HEK293T (cell line): ENCODE results near the gene TUBE1.

Experiments
- CTCF ChIA-PET: fragments of 350-600 bp; formaldehyde crosslinking; extraction: SDS; loops from one replicate; lab custom pipeline; 2021; ENCODE audit warnings: antibody characterized with exemption, inconsistent platforms; lab: Yijun Ruan, JAX
- POLR2A ChIA-PET: fragments of 350-600 bp; formaldehyde crosslinking; extraction: SDS; loops from one replicate; lab custom pipeline; 2020; ENCODE audit warnings: antibody characterized with exemption, inconsistent platforms; lab: Yijun Ruan, JAX
- DNase-seq: peaks from one replicate; pipeline ENCODE4 v3.0.0; 2012; ENCODE audit warnings: mixed read lengths; ENCODE audit errors: extremely low spot score
- ARNT ChIP-seq: fragments of 450-650 bp; IDR thresholded peaks from 2 replicates; pipeline ENCODE4 v1.6.1; 2017; ENCODE audit warnings: mild to moderate bottlenecking
- BHLHE40 ChIP-seq: fragments of 450-650 bp; IDR thresholded peaks from 2 replicates; pipeline ENCODE4 v1.6.1; 2016; ENCODE audit warnings: mild to moderate bottlenecking, moderate library complexity, borderline replicate concordance
- CTBP1 ChIP-seq: fragments of 450-650 bp; IDR thresholded peaks from 2 replicates; pipeline ENCODE4 v1.6.1; 2016; ENCODE audit warnings: borderline replicate concordance
- ELF4 ChIP-seq: fragments of 450-650 bp; IDR thresholded peaks from 2 replicates; pipeline ENCODE4 v1.6.1; 2017; ENCODE audit warnings: antibody characterized with exemption
- FOXA1 ChIP-seq: fragments of 450-650 bp; IDR thresholded peaks from 2 replicates; pipeline ENCODE4 v1.6.1; 2016; ENCODE audit warnings: mild to moderate bottlenecking
- FOXK2 ChIP-seq: fragments of 450-650 bp; IDR thresholded peaks from 2 replicates; pipeline ENCODE4 v1.6.1; 2016; ENCODE audit warnings: mild to moderate bottlenecking
- FOXM1 ChIP-seq: fragments of 450-650 bp; IDR thresholded peaks from 2 replicates; pipeline ENCODE4 v1.6.1; 2017; ENCODE audit warnings: mild to moderate bottlenecking, borderline replicate concordance
- HDGF ChIP-seq: fragments of 450-650 bp; IDR thresholded peaks from 2 replicates; pipeline ENCODE4 v1.6.1; 2017; ENCODE audit warnings: antibody characterized with exemption, borderline replicate concordance
- L3MBTL2 ChIP-seq: fragments of 450-650 bp; conservative IDR thresholded peaks from 2 replicates; pipeline ENCODE4 v1.6.1; 2016; ENCODE audit warnings: mild to moderate bottlenecking
- LEF1 ChIP-seq: fragments of 450-650 bp; IDR thresholded peaks from 2 replicates; pipeline ENCODE4 v1.6.1; 2017; ENCODE audit warnings: mild to moderate bottlenecking, borderline replicate concordance
- NFRKB ChIP-seq: fragments of 450-650 bp; IDR thresholded peaks from 2 replicates; pipeline ENCODE4 v1.6.1; 2016; ENCODE audit warnings: mild to moderate bottlenecking, moderate library complexity
- PKNOX1 ChIP-seq: fragments of 450-650 bp; IDR thresholded peaks from 2 replicates; pipeline ENCODE4 v1.6.1; 2016
- SP1 ChIP-seq: fragments of 450-650 bp; IDR thresholded peaks from 2 replicates; pipeline ENCODE4 v1.6.1; 2017
- SUZ12 ChIP-seq: fragments of 450-650 bp; IDR thresholded peaks from 2 replicates; pipeline ENCODE4 v1.6.1; 2016; ENCODE audit warnings: mild to moderate bottlenecking
- TARDBP ChIP-seq: fragments of 450-650 bp; IDR thresholded peaks from 2 replicates; pipeline ENCODE4 v1.6.1; 2016
- ZNF384 ChIP-seq: fragments of 450-650 bp; IDR thresholded peaks from 2 replicates; pipeline ENCODE4 v1.6.1; 2016

Gene TUBE1

GRCh38 chr6:112085286-112086065 is 1.8 kb downstream of the TUBE1 start:
- no peak for DNase-seq
- ChIA-PET POLR2A (interaction anchor here (1.4 to 1.9 kb wide), 2 partner anchors 34 to 408 kb away, joined by 3 to 6 read pairs; no protein-coding TSS in a partner anchor), CTCF (interaction anchor here (1.3 to 1.5 kb wide), 3 partner anchors 25 to 79 kb away, joined by 3 to 5 read pairs (median 3); no protein-coding TSS in a partner anchor)
- TF ChIP-seq ARNT (no peak), L3MBTL2 (no peak), PKNOX1 (no peak), CTBP1 (no peak), BHLHE40 (no peak), SP1 (no peak), ZNF384 (no peak), HDGF (no peak), FOXA1 (no peak), TARDBP (no peak), LEF1 (no peak), FOXM1 (no peak), SUZ12 (no peak), NFRKB (no peak), FOXK2 (no peak), ELF4 (no peak)

GRCh38 chr6:112081569-112081968 is 5.7 kb downstream of the TUBE1 start:
- CTCF ChIA-PET, result interaction anchor here (0.6 kb wide), 1 partner anchor 13 kb away, joined by 5 read pairs; no protein-coding TSS in a partner anchor
- no peak for DNase-seq
- POLR2A ChIA-PET, result no interaction called here
- TF ChIP-seq TARDBP, result no peak
- no peak for TF ChIP-seq CTBP1
- no peak for TF ChIP-seq ELF4
- no peak for TF ChIP-seq FOXA1
- TF ChIP-seq ZNF384, result no peak
- TF ChIP-seq HDGF, result no peak
- TF ChIP-seq LEF1, result no peak
- no peak for TF ChIP-seq FOXK2
- no peak for TF ChIP-seq L3MBTL2

- POLR2A ChIA-PET, result interaction anchor here (0.7 kb wide), 1 partner anchor 21 kb away, joined by 4 read pairs; the partner anchor contains the start of genes FAM229B and TUBE1
- no peak for DNase-seq
- CTCF ChIA-PET, result no interaction called here
- TF ChIP-seq FOXA1 (no peak), PKNOX1 (no peak), TARDBP (no peak), LEF1 (no peak), L3MBTL2 (no peak)
Observed at GRCh38 chr6:112066606-112067005, 20.7 kb downstream of the TUBE1 start.

GRCh38 chr6:112065426-112065986 is 21.8 kb downstream of the TUBE1 start:
- no peak for TF ChIP-seq FOXA1
- no peak for TF ChIP-seq FOXM1
- no peak for TF ChIP-seq LEF1
- TF ChIP-seq PKNOX1, result no peak
- TF ChIP-seq HDGF, result no peak
- no peak for TF ChIP-seq TARDBP
- no peak for TF ChIP-seq ZNF384
- no peak for TF ChIP-seq L3MBTL2
- no peak for TF ChIP-seq BHLHE40
- TF ChIP-seq SUZ12, result no peak
- TF ChIP-seq NFRKB, result no peak
- TF ChIP-seq CTBP1, result no peak
- no peak for TF ChIP-seq ELF4
- TF ChIP-seq ARNT, result no peak
- ChIA-PET CTCF (interaction anchor here (0.7 to 0.8 kb wide), 2 partner anchors 19 to 27 kb away, joined by 3 read pairs; no protein-coding TSS in a partner anchor), POLR2A (interaction anchor here (0.9 kb wide), 1 partner anchor 22 kb away, joined by 3 read pairs; the partner anchor contains the start of genes FAM229B and TUBE1)
- DNase-seq, result no peak

- DNase-seq, result no peak
- ChIA-PET CTCF (interaction anchor here (0.6 kb wide), 1 partner anchor 183 kb away, joined by 3 read pairs; no protein-coding TSS in a partner anchor), POLR2A (no interaction called here)
- TF ChIP-seq PKNOX1 (no peak), FOXK2 (no peak), NFRKB (no peak), BHLHE40 (no peak), ARNT (no peak), LEF1 (no peak), FOXM1 (no peak), FOXA1 (no peak), SUZ12 (no peak), L3MBTL2 (no peak), ELF4 (no peak), ZNF384 (no peak), TARDBP (no peak), HDGF (no peak), CTBP1 (no peak), SP1 (no peak)
Observed at GRCh38 chr6:112062966-112063365, 24.3 kb downstream of the TUBE1 start.
